CD8-positive, alpha-beta memory T cell (primary cell): Measurements from ENCODE around the gene PRICKLE1. TPM values are rescaled to one million over a fixed set of nuclear protein-coding genes. Genes with fewer than 3 reads are reported as not detected.
A peak's percentile ranks its signal among the peaks of the same experiment; 100 is the strongest.

Experiments
- CTCF ChIA-PET: fragments of 350-600 bp; sonication (Branson Sonifier 250); formaldehyde crosslinking; loops from one replicate; lab custom pipeline; 2021; ENCODE audit warnings: antibody characterized with exemption; lab: Charles Lee
- POLR2A ChIA-PET: fragments of 350-600 bp; sonication (Branson Sonifier 250); formaldehyde crosslinking; loops from one replicate; lab custom pipeline; 2021; ENCODE audit warnings: antibody characterized with exemption; lab: Charles Lee
- DNase-seq, 5 donors: peaks; one replicate each; pipeline versions ENCODE4 v3.0.0 to v3.0.0-alpha.2; 2020 to 2022; ENCODE audit warnings: mixed read lengths in 1 of 5
- H3K27ac ChIP-seq: one replicate; pipeline ENCODE4 v1.7.0; 2013; ENCODE audit warnings: low read depth, mild to moderate bottlenecking, low read length, moderate library complexity
- H3K27me3 ChIP-seq: 2 replicates; pipeline ENCODE4 v1.7.0; 2013; ENCODE audit warnings: low read length, mild to moderate bottlenecking; ENCODE audit not compliant: insufficient read depth, poor library complexity, severe bottlenecking
- H3K36me3 ChIP-seq: 2 replicates; pipeline ENCODE4 v1.7.0; 2013; ENCODE audit warnings: mild to moderate bottlenecking, low read length, moderate library complexity; ENCODE audit not compliant: insufficient read depth
- H3K4me1 ChIP-seq: 2 replicates; pipeline ENCODE4 v1.7.0; 2013; ENCODE audit warnings: mild to moderate bottlenecking, low read length, moderate library complexity; ENCODE audit not compliant: insufficient read depth
- H3K4me3 ChIP-seq: 2 replicates; pipeline ENCODE4 v1.7.0; 2013; ENCODE audit warnings: mild to moderate bottlenecking, low read length
- H3K9me3 ChIP-seq: 2 replicates; pipeline ENCODE4 v1.7.0; 2013; ENCODE audit warnings: mild to moderate bottlenecking, low read length
- H3K27ac Mint-ChIP-seq, 8 donors: one replicate each; pipeline ENCODE4 v1.8.0; 2020 to 2021; ENCODE audit warnings: mixed read lengths in 8 of 8, mild to moderate bottlenecking in 6 of 8, inconsistent platforms in 3 of 8, moderate library complexity in 3 of 8
- H3K27me3 Mint-ChIP-seq, 2 donors: one replicate each; pipeline ENCODE4 v1.8.0; 2020 to 2021; ENCODE audit warnings: mixed read lengths in 2 of 2, mild to moderate bottlenecking in 1 of 2, moderate library complexity in 1 of 2
- H3K36me3 Mint-ChIP-seq, 3 donors: one replicate each; pipeline ENCODE4 v1.8.0; 2020 to 2021; ENCODE audit warnings: mixed read lengths in 3 of 3, inconsistent platforms in 1 of 3, mild to moderate bottlenecking in 1 of 3
- H3K4me1 Mint-ChIP-seq, 3 donors: one replicate each; pipeline ENCODE4 v1.8.0; 2020 to 2021; ENCODE audit warnings: mixed read lengths in 3 of 3, inconsistent platforms in 1 of 3, mild to moderate bottlenecking in 1 of 3
- H3K4me3 Mint-ChIP-seq, 7 donors: one replicate each; pipeline ENCODE4 v1.8.0; 2020 to 2021; ENCODE audit warnings: mixed read lengths in 7 of 7, mild to moderate bottlenecking in 6 of 7, moderate library complexity in 4 of 7, inconsistent platforms in 2 of 7
- H3K9me3 Mint-ChIP-seq, 5 donors: one replicate each; pipeline ENCODE4 v1.8.0; 2020 to 2022; ENCODE audit warnings: mixed read lengths in 5 of 5, mild to moderate bottlenecking in 3 of 5, moderate library complexity in 2 of 5, inconsistent platforms in 1 of 5
- polyA plus RNA-seq: library from polyadenylated mRNA; unstranded; fragments of 300-500 nt; fragmentation: Illumina TruSeq; gene quantifications from one replicate; pipeline ENCODE4 v1.2.3, GENCODE V29; 2021
- total RNA-seq, 2 experiments: library from RNA; stranded (reverse); gene quantifications; one replicate each; pipeline ENCODE4 v1.2.3, GENCODE V29; 2021

The PRICKLE1 gene
- total and polyA plus RNA-seq, 3 experiments from 2014 or later, result 0.53 TPM; not detected in 2

DNA sequence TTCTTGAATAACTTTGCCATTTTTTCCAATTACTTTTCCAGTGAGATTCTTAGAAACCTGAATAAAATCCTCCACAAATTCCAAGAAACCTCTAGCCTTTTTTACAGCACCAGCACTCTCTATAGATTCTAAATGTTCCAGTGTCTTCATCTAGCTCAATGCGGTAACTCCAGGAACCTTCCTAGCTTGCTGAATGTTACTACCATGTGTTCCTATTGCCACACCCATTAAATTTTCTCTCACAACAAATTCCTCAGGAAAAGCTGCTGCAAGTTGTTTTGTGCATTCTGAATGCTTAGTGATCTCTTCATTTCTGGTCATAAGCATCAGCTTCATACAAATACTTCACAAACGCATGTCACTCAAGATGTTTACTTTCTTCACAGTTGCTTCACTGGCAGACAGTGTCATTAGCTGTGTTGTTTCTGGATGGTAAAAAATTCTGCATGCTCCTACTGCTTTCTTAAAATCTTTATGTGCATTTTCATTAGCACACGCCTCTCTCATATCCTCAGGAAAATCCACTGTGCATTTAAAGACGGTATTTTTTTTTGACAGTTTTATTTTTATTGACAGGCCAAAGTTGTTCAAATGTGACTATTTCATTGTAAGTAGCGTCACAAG lies 156.9 kb downstream of the PRICKLE1 start:
- CTCF ChIA-PET, result no interaction called here

DNA sequence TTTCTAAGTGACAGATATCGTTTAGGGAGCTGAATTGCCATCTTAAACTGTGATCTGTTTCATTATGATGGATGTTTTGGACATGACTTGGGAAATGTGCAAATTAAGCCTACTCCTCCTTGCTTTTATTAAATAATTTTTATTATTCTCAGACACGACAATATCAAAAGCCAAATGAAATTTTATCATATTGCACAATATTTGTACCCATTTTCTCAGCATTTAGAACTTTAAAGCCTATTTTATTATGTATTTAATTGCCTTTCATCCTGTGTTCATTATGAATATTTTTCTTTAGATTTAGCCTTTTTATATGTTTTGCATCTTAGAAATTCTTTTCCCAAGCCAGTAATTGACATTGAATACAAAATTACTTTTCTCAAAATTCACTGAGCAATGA lies 160.7 kb downstream of the PRICKLE1 start:
- no peaks in the 10 kb centered on the region for H3K4me1 ChIP-seq
- Mint-ChIP-seq H3K9me3 (no peaks in the 10 kb centered on the region), H3K27ac (no peak overlapping the region), H3K27me3 (no peaks in the 10 kb centered on the region), H3K4me1 (peaks cover 12 to 34% (median 15%) of the 10 kb centered on the region in 3 donors), H3K4me3 (no peak overlapping the region), H3K36me3 (peaks cover 16 to 62% (median 44%) of the 10 kb centered on the region in 3 donors)
- no peaks in the 10 kb centered on the region for H3K9me3 ChIP-seq
- POLR2A ChIA-PET, result no interaction called here
- CTCF ChIA-PET, result no interaction called here
- no peak for DNase-seq
- peaks cover 7% of the 10 kb centered on the region for H3K36me3 ChIP-seq
- no peaks in the 10 kb centered on the region for H3K27me3 ChIP-seq
- no peak overlapping the region for H3K4me3 ChIP-seq
- no peak overlapping the region for H3K27ac ChIP-seq

More for the DNA sequence above, 156.9 kb downstream of the PRICKLE1 start:
- peaks cover 6 to 59% (median 37%) of the 10 kb centered on the region in 3 donors for H3K36me3 Mint-ChIP-seq
- no peak overlapping the region for H3K4me3 ChIP-seq
- H3K27ac Mint-ChIP-seq, result peak overlapping the region in 1 of 8 donors; percentile 38
- no peaks in the 10 kb centered on the region for H3K9me3 Mint-ChIP-seq
- no peaks in the 10 kb centered on the region for H3K27me3 Mint-ChIP-seq
- H3K9me3 ChIP-seq, result no peaks in the 10 kb centered on the region
- peaks cover 6 to 25% (median 11%) of the 10 kb centered on the region in 3 donors for H3K4me1 Mint-ChIP-seq
- no peak for DNase-seq
- H3K27me3 ChIP-seq, result no peaks in the 10 kb centered on the region
- POLR2A ChIA-PET, result no interaction called here
- H3K27ac ChIP-seq, result no peak overlapping the region
- H3K4me3 Mint-ChIP-seq, result no peak overlapping the region
- no peaks in the 10 kb centered on the region for H3K4me1 ChIP-seq
- H3K36me3 ChIP-seq, result peaks cover 7% of the 10 kb centered on the region

DNA sequence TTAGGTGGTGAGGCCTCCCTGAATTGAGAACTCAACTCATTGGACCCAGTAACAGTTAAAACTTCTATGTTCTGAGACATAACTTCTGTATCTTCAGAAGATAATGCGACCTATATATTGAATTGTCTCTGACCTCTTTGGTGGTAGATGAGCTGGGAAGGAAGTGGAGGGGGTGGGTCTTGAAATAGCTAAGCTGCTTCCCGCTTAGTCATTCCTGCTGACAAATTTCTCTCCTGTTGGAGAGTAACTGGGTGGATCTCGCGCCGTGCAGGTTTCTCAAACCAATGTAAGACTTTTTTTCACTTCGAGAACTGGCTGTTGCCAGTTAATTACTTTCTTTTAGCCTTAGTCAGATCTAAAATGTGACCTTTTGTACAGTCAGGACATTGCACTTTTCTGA lies 162.8 kb downstream of the PRICKLE1 start:
- CTCF ChIA-PET, result interaction anchor here (0.6 kb wide), 1 partner anchor 128 kb away, joined by 4 read pairs; no protein-coding TSS in a partner anchor

DNA sequence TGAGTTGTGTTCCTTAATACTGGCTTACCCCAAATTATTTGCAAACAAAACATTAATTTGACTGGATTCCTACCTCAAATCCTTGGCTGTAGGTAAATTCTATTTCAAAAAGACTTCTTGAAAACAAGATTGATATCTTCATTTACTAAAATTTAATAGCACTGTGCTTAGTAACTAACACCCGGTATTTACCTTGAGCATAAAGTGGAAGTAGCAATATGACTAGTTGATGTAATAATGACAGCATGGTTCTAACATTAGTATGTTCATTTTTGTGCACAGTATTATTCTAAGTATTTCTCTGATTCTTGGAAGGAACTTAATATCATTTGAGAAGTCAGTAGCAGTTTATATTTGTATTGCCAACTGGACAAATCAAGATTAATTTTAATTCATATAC lies 166.8 kb downstream of the PRICKLE1 start:
- Histone ChIP-seq H3K27ac (no peak overlapping the region), H3K9me3 (no peaks in the 10 kb centered on the region)
- POLR2A ChIA-PET, result no interaction called here

More for the DNA sequence above, 162.8 kb downstream of the PRICKLE1 start:
- Mint-ChIP-seq H3K36me3 (peaks cover 12 to 50% (median 34%) of the 10 kb centered on the region in 3 donors), H3K27ac (peak overlapping the region in 2 of 8 donors; percentile 6 to 32), H3K4me1 (peaks cover 12 to 39% (median 14%) of the 10 kb centered on the region in 3 donors), H3K9me3 (no peaks in the 10 kb centered on the region), H3K4me3 (peak overlapping the region in 1 of 7 donors; percentile 34), H3K27me3 (no peaks in the 10 kb centered on the region)
- no peak for DNase-seq
- H3K9me3 ChIP-seq, result no peaks in the 10 kb centered on the region
- H3K4me3 ChIP-seq, result no peak overlapping the region
- H3K4me1 ChIP-seq, result no peaks in the 10 kb centered on the region
- POLR2A ChIA-PET, result no interaction called here
- peak overlapping the region; percentile 40 for H3K27ac ChIP-seq
- peaks cover 7% of the 10 kb centered on the region for H3K36me3 ChIP-seq
- no peaks in the 10 kb centered on the region for H3K27me3 ChIP-seq

DNA sequence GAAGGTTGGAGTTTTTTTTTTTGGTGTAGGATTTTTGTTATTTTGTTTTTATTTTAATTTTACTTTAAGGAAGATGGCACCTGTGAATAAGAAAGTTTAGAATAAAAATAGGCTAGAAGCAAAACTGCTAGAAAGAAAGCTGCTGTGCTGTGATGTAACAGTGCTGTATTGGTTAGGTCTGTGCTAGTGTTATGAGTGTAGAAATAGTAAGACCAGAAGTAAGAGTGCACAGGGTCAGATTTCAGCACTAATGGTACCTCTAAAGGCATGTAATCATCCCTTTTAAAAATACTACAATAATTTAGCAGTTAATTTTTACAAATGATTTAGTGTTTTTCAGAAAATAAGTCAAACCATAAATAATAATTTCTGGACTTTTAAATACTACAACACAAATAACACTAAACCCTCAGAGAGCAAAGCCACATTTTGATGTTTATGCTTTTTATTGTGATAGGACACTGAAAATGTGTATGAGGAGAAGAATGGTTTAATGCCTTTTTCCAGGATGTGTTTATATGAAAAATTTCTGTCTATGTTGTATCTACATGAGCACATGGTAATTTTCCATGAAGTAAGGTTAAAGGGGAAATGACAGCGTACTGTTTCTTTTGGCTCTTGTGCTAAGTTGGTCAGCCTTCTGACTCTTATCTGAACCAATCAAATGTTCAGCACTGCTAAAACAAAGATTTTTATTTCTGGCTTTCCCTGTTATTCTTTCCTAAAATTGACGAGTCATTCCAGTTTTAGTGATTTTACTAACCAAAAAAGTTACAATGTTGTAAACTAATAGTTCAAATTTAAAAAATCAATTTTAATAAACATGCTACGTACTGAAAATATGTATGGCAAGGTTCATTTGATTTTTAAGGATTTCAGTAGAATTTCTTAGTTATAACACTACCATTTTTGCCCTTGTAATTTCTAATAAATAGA lies 167.4 kb downstream of the PRICKLE1 start:
- Histone ChIP-seq H3K27me3 (no peaks in the 10 kb centered on the region), H3K27ac (no peak overlapping the region), H3K36me3 (no peaks in the 10 kb centered on the region), H3K9me3 (no peaks in the 10 kb centered on the region), H3K4me1 (no peaks in the 10 kb centered on the region), H3K4me3 (no peak overlapping the region)
- H3K9me3 Mint-ChIP-seq, result no peaks in the 10 kb centered on the region
- no peak for DNase-seq
- peaks cover 7 to 31% (median 9%) of the 10 kb centered on the region in 3 donors for H3K36me3 Mint-ChIP-seq
- peaks cover 27 to 57% (median 36%) of the 10 kb centered on the region in 3 donors for H3K4me1 Mint-ChIP-seq
- CTCF ChIA-PET, result no interaction called here
- peak overlapping the region in 1 of 8 donors; percentile 35 for H3K27ac Mint-ChIP-seq
- POLR2A ChIA-PET, result no interaction called here
- no peaks in the 10 kb centered on the region for H3K27me3 Mint-ChIP-seq
- H3K4me3 Mint-ChIP-seq, result no peak overlapping the region

More for the DNA sequence above, 166.8 kb downstream of the PRICKLE1 start:
- Histone ChIP-seq H3K27me3 (no peaks in the 10 kb centered on the region), H3K4me3 (no peak overlapping the region), H3K4me1 (no peaks in the 10 kb centered on the region), H3K36me3 (no peaks in the 10 kb centered on the region)
- CTCF ChIA-PET, result no interaction called here
- H3K36me3 Mint-ChIP-seq, result peaks cover 12 to 36% (median 16%) of the 10 kb centered on the region in 3 donors
- H3K27ac Mint-ChIP-seq, result no peak overlapping the region
- no peak overlapping the region for H3K4me3 Mint-ChIP-seq
- H3K27me3 Mint-ChIP-seq, result no peaks in the 10 kb centered on the region
- no peak for DNase-seq
- no peaks in the 10 kb centered on the region for H3K9me3 Mint-ChIP-seq
- H3K4me1 Mint-ChIP-seq, result peaks cover 27 to 56% (median 35%) of the 10 kb centered on the region in 3 donors

DNA sequence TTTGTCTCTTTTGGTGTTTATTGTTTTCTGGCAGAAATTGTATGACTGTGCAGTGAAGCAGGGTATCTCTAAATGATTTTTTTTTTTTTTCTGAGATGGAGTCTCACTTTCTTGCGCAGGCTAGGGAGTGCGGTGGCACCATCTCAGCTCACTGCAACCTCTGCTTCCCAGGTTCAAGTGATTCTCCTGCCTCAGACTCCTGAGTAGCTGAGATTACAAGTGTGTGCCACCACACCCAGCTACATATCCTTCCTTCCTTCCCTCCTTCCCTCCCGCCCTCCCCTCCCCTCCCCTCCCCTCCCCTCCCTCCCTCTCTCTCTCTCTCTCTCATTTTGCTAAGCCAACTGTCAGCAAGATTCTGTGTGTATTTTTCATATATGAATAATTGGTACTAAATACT lies 169.2 kb downstream of the PRICKLE1 start:
- peaks cover 28 to 60% (median 40%) of the 10 kb centered on the region in 3 donors for H3K4me1 Mint-ChIP-seq
- Histone ChIP-seq H3K4me1 (no peaks in the 10 kb centered on the region), H3K4me3 (no peak overlapping the region), H3K9me3 (no peaks in the 10 kb centered on the region), H3K36me3 (no peaks in the 10 kb centered on the region), H3K27ac (no peak overlapping the region), H3K27me3 (no peaks in the 10 kb centered on the region)
- no peak overlapping the region for H3K4me3 Mint-ChIP-seq
- H3K27me3 Mint-ChIP-seq, result no peaks in the 10 kb centered on the region
- peaks cover 9 to 37% (median 10%) of the 10 kb centered on the region in 3 donors for H3K36me3 Mint-ChIP-seq
- peak overlapping the region in 1 of 8 donors; percentile 58 for H3K27ac Mint-ChIP-seq
- CTCF ChIA-PET, result no interaction called here
- no peaks in the 10 kb centered on the region for H3K9me3 Mint-ChIP-seq
- POLR2A ChIA-PET, result no interaction called here
- DNase-seq, result no peak

DNA sequence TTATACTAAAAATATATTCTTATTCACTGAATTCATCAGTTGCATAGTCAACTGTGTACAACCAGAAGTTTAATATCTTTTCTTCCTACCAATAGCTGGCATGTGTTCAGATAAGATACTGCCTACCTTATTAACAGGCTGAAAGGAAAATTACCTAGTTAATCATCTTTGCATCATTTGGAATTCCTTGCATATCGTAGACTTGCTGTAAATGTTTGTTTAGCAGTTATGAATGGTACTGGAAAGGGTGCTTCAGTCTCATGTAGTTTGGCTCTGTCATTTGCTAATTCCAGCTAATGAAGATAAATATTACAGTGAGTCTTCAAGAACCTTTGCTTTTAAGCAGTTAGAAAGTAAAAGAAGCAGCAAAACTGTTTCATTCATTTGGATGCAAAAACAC lies 179.2 kb downstream of the PRICKLE1 start:
- CTCF ChIA-PET, result no interaction called here
- POLR2A ChIA-PET, result no interaction called here
- H3K4me1 ChIP-seq, result no peaks in the 10 kb centered on the region

DNA sequence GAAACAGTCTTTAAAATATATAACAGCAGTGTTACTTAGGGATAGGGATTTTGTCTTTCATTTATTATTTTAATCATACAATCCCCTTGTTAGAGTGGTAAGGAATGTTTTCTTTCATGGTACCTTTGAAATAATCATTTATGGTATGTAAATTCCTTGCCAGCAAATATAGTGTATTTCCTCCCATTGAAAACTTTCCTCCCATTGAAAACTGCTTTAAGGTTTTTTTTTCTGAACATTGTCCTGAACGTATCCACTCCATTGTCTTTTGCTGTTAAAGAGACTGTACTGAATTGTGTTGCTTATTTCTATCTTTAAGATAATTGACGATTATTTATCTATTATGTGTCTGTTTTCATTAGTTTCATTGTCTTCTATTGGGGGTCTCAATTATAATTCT lies 180.1 kb downstream of the PRICKLE1 start:
- no peaks in the 10 kb centered on the region for H3K27me3 Mint-ChIP-seq
- H3K27me3 ChIP-seq, result no peaks in the 10 kb centered on the region
- H3K9me3 Mint-ChIP-seq, result no peaks in the 10 kb centered on the region
- ChIA-PET POLR2A (no interaction called here), CTCF (no interaction called here)
- peaks cover 13 to 61% (median 19%) of the 10 kb centered on the region in 3 donors for H3K36me3 Mint-ChIP-seq
- no peak for DNase-seq
- H3K9me3 ChIP-seq, result no peaks in the 10 kb centered on the region
- no peaks in the 10 kb centered on the region for H3K36me3 ChIP-seq
- peak overlapping the region in 3 of 8 donors; percentile 38 to 74 (median 43) for H3K27ac Mint-ChIP-seq
- H3K4me1 Mint-ChIP-seq, result peaks cover 12 to 44% (median 39%) of the 10 kb centered on the region in 3 donors
- no peaks in the 10 kb centered on the region for H3K4me1 ChIP-seq
- no peak overlapping the region for H3K4me3 ChIP-seq
- H3K27ac ChIP-seq, result no peak overlapping the region
- H3K4me3 Mint-ChIP-seq, result no peak overlapping the region

More for the DNA sequence above, 179.2 kb downstream of the PRICKLE1 start:
- H3K4me3 Mint-ChIP-seq, result no peak overlapping the region
- no peaks in the 10 kb centered on the region for H3K27me3 ChIP-seq
- peaks cover 12 to 60% (median 17%) of the 10 kb centered on the region in 3 donors for H3K36me3 Mint-ChIP-seq
- no peak for DNase-seq
- H3K4me1 Mint-ChIP-seq, result peaks cover 12 to 47% (median 41%) of the 10 kb centered on the region in 3 donors
- peak overlapping the region in 2 of 8 donors; percentile 15 to 17 for H3K27ac Mint-ChIP-seq
- no peaks in the 10 kb centered on the region for H3K9me3 ChIP-seq
- no peaks in the 10 kb centered on the region for H3K36me3 ChIP-seq
- no peaks in the 10 kb centered on the region for H3K27me3 Mint-ChIP-seq
- no peaks in the 10 kb centered on the region for H3K9me3 Mint-ChIP-seq
- H3K4me3 ChIP-seq, result no peak overlapping the region
- no peak overlapping the region for H3K27ac ChIP-seq
